Measurements from ENCODE around the gene TCP11X2.
A peak's percentile ranks its signal among the peaks of the same experiment; 100 is the strongest.
"Not testable (repeated sequence)": the region's sequence is repeated elsewhere in the genome, so short reads cannot be mapped to it uniquely, and the experiment has no call there.

Gene TCP11X2

GRCh38 chrX:102471762-102472220 lies at the start of gene TCP11X2:
TSS of gene TCP11X2 (minus strand) at chrX:102471812.
- not testable (repeated sequence) for DNase-seq (ENCODE audit: low read depth)

GRCh38 chrX:102517326-102517725 lies 45.7 kb upstream of the TCP11X2 start:
- peak; percentile 34 for DNase-seq (ENCODE audit: low read depth)

- peak; percentile 52 for DNase-seq (ENCODE audit: low read depth)
These were observed 44.6 kb upstream of the TCP11X2 start, which contains the start of gene TMSB15A for GRCh38 chrX:102515975-102516941. TSS of gene TMSB15A (minus strand) at chrX:102516739.

DNA sequence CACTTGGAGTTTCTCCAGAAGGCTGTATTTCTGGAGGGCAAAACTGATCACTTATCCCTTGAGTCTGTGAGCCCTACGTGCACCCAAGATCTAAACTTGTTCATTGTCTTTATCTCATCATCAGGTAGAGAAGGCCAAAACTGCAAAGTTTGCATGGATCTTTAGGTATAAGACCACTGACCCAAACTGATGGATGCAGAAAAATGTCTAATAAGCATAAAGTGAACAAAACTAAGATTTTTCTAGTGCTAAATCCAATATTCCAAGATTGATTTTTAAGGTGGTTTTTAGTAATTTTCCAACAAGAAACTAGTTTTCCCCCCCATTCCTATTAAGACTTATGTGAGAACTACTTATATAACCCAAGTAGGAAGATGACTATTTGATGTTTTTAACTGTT lies 42.9 kb upstream of the TCP11X2 start:
- DNase-seq (ENCODE audit: low read depth): no peak

DNA sequence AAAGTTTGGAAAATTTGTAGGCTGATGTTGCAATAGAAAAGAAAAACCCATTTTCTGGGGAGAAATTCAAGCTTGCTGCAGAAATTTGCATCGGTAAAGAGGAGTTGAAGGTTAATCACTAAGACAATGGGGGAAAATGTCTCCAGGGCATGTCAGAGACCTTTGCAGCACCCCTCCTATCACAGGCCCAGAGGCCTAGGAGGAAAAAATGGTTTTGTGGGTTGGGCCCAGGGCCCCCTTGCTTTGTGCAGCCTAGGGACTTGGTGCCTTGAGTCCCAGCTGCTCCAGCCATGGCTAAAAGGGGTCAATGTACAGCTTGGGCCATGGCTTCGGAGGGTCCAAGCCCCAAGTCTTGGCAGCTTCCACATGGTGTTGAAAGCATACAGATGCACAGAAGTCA lies 27.1 kb upstream of the TCP11X2 start:
- no peak for DNase-seq (ENCODE audit: low read depth)

DNA sequence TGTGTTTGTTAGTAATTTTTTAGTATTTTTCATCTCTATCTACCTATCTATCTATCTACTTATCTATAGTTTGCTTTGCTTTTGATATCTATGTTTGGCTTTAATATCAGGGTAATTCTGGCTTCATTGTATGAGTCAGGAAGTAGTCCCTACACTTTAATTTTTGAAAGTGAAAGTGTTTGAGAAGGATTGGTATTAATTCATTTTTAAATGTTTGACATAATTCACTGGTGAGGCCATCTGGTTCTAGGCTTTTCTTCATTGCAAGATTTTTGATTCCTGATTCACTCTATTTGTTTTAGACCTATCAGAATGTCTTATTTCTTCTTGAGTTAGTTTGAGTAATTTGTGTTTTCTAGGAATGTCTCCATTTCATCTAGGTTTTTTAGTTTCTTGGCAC lies 20.2 kb upstream of the TCP11X2 start:
- DNase-seq (ENCODE audit: low read depth): no peak

DNA sequence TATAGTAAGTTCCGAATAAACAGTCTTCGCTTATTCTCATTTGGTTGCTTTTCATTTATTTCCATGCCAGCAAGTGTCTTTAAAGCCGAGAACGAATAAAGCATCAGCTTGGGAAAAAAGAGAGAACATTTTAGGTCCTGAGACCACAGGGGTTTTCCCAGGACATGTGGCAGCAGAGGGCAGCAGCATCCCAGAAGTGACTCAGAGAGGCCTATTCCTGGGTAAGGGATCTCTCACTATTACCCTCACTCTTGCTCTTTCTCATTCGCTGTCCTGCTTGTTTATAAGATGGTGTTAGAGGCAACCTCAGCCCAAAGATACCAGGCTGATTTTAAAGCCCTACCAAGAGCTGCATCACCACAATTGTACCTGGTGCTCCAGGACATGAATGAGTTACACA lies 7.2 kb upstream of the TCP11X2 start:
- DNase-seq (ENCODE audit: low read depth): not testable (repeated sequence)

GRCh38 chrX:102470215-102470614 lies 1.4 kb downstream of the TCP11X2 start:
- not testable (repeated sequence) for DNase-seq (ENCODE audit: low read depth)

- not testable (repeated sequence) for DNase-seq (ENCODE audit: low read depth)
These were observed 13.0 kb downstream of the TCP11X2 start for GRCh38 chrX:102458615-102459014.

DNA sequence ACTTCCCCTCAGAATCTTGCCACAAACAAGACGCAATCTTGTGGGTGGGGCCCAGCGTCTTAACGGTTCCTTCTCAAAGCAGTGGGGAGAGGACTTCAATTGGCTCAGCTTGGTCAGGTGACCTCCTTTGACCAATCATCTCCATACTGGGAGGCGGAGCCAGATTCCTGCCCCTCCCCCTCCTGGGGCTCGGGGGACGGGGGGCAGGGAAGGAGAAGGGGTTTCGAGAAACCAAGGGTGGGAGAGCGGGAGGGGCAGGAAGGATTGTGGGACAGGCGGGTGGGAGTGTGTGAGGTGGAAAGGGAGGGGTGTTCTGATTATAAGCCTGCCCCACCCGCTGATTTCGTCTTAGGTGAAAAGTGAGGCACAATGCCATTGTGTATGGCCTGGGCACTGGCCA lies 31.7 kb downstream of the TCP11X2 start, which contains the start of gene NXF2B:
TSS of gene NXF2B (minus strand) at position 101 of the 400 bp plus-strand sequence. CDS start 59,972 bp downstream, outside the sequence.
- DNase-seq (ENCODE audit: low read depth): not testable (repeated sequence)

GRCh38 chrX:102414493-102414892 lies 57.1 kb downstream of the TCP11X2 start:
- not testable (repeated sequence) for DNase-seq (ENCODE audit: low read depth)
